MG63 (cell line): Measurements from ENCODE around the gene KRT80. TPM values are rescaled to one million over a fixed set of nuclear protein-coding genes. Genes with fewer than 3 reads are reported as not detected.

ENCODE experiments used
- DNase-seq: peaks from one replicate; pipeline ENCODE4 v3.0.0-alpha.2; 2020
- H3K27me3 ChIP-seq: fragments of 250-450 bp; sonication (Bioruptor Pico); 2 replicates; pipeline ENCODE4 v1.5.1; 2020; ENCODE audit warnings: mild to moderate bottlenecking, moderate library complexity
- H3K36me3 ChIP-seq: fragments of 250-450 bp; sonication (Bioruptor Pico); 2 replicates; pipeline ENCODE4 v1.5.1; 2020; ENCODE audit warnings: mild to moderate bottlenecking, moderate library complexity
- H3K4me3 ChIP-seq: fragments of 250-450 bp; sonication (Bioruptor Pico); 2 replicates; pipeline ENCODE4 v1.5.1; 2020; ENCODE audit warnings: mild to moderate bottlenecking, moderate library complexity
- H3K9me3 ChIP-seq: fragments of 250-450 bp; sonication (Bioruptor Pico); 2 replicates; pipeline ENCODE4 v1.5.1; 2020; ENCODE audit warnings: mild to moderate bottlenecking, moderate library complexity
- total RNA-seq: library from RNA; depleted of rRNA; stranded (reverse); fragments of >200 nt; shearing (Covaris generic); gene quantifications from 2 replicates; pipeline ENCODE4 v1.2.3, GENCODE V29; 2014; ENCODE audit warnings: low replicate concordance

The KRT80 gene
- total RNA-seq, 1 experiment from 2014 or later, result 18.2 TPM

- Histone ChIP-seq H3K36me3 (no peaks in the 10 kb centered on the region), H3K27me3 (no peaks in the 10 kb centered on the region), H3K4me3 (no peak overlapping the region), H3K9me3 (no peaks in the 10 kb centered on the region)
- no peak for DNase-seq
These were observed 31.6 kb downstream of the KRT80 start for GRCh38 chr12:52160200-52160599.

- no peaks in the 10 kb centered on the region for H3K36me3 ChIP-seq
- no peak for DNase-seq
- no peaks in the 10 kb centered on the region for H3K9me3 ChIP-seq
- no peak overlapping the region for H3K4me3 ChIP-seq
- no peaks in the 10 kb centered on the region for H3K27me3 ChIP-seq
These were observed 34.2 kb downstream of the KRT80 start for GRCh38 chr12:52157566-52158150.

- peak; percentile 63 for DNase-seq
- H3K36me3 ChIP-seq, result no peaks in the 10 kb centered on the region
- H3K27me3 ChIP-seq, result no peaks in the 10 kb centered on the region
- no peak overlapping the region for H3K4me3 ChIP-seq
- H3K9me3 ChIP-seq, result no peaks in the 10 kb centered on the region
These were observed 34.9 kb downstream of the KRT80 start for GRCh38 chr12:52156757-52157565.

- Histone ChIP-seq H3K27me3 (no peaks in the 10 kb centered on the region), H3K4me3 (no peak overlapping the region), H3K9me3 (no peaks in the 10 kb centered on the region), H3K36me3 (no peaks in the 10 kb centered on the region)
- DNase-seq, result no peak
These were observed 35.5 kb downstream of the KRT80 start for GRCh38 chr12:52156311-52156710.

DNA sequence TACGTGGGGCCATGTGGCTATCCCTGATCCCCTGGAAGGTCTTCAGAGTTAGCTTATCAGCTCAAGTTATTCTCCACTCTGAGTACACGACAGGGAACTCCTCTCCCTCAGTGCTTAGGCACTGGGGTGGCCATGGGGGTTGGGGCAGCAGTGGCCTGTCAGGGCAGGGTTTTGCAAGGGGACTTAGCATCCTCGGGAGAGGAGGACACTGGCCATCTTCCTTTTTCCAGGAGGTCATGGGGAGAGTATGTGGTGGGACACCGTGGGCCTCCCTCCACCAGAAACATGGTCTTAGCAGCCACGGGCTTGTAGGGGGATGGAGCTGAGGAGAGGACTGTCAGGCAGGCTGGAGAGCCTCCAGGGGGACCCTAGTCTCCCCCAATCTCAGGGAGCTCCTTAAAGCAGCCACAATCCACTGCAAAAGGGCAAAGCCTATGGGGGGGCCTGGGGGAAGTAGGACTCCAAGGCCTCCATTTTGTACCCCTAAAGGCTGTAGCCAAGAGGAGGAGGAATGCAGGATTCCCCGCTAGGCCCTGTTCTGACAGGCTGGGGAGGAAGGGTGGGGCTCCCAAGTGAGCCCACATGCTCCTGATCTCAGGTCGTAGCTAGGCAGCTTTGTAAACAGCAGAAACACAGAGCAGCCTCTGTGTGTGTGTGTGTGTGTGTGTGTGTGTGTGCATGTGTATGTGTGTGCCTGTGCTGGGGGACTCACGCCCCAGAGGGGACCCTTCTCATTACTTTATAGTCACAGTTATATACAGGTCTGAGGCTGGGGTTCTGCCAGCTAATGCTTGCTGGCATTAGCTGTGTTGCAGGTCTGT, 36.6 kb downstream of the KRT80 start:
- Histone ChIP-seq H3K4me3 (no peak overlapping the region), H3K36me3 (no peaks in the 10 kb centered on the region), H3K9me3 (no peaks in the 10 kb centered on the region), H3K27me3 (no peaks in the 10 kb centered on the region)
- DNase-seq, result no peak

DNA sequence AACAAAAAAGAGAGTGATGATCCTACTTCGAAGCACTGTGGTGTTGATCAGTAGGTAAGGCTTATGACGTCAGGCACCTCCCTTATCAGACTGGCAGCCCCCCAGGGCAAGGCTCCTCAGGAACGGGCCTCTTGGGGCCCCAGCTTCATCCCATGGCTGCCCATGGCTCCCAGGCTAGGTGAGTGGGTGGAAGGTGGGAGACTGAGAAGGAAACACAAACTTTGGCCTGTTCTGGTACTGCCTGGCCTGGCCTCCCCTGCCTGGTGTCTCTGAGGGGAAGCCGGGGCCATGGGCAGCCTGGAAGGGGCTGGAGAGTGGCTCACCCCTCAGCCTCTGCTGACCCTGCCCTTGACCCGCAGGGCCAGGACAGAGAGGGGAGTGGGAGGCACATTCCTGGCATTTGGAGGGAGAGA, 38.9 kb downstream of the KRT80 start:
- Histone ChIP-seq H3K4me3 (no peak overlapping the region), H3K27me3 (no peaks in the 10 kb centered on the region)

GRCh38 chr12:52151837-52152783, 39.7 kb downstream of the KRT80 start:
- H3K9me3 ChIP-seq, result no peaks in the 10 kb centered on the region
- peak; percentile 97 for DNase-seq
- no peaks in the 10 kb centered on the region for H3K27me3 ChIP-seq
- H3K4me3 ChIP-seq, result no peak overlapping the region
- H3K36me3 ChIP-seq, result no peaks in the 10 kb centered on the region

More for the DNA sequence above, 38.9 kb downstream of the KRT80 start:
- Histone ChIP-seq H3K36me3 (no peaks in the 10 kb centered on the region), H3K9me3 (no peaks in the 10 kb centered on the region)
- no peak for DNase-seq

- DNase-seq, result no peak
These were observed 40.5 kb downstream of the KRT80 start for GRCh38 chr12:52151153-52151836.

GRCh38 chr12:52149651-52150241, 42.1 kb downstream of the KRT80 start:
- no peaks in the 10 kb centered on the region for H3K36me3 ChIP-seq
- no peak overlapping the region for H3K4me3 ChIP-seq
- no peaks in the 10 kb centered on the region for H3K9me3 ChIP-seq
- peak; percentile 84 for DNase-seq
- H3K27me3 ChIP-seq, result no peaks in the 10 kb centered on the region

More at GRCh38 chr12:52151153-52151836, 40.5 kb downstream of the KRT80 start:
- no peaks in the 10 kb centered on the region for H3K9me3 ChIP-seq
- H3K27me3 ChIP-seq, result no peaks in the 10 kb centered on the region
- no peaks in the 10 kb centered on the region for H3K36me3 ChIP-seq
- no peak overlapping the region for H3K4me3 ChIP-seq

DNA sequence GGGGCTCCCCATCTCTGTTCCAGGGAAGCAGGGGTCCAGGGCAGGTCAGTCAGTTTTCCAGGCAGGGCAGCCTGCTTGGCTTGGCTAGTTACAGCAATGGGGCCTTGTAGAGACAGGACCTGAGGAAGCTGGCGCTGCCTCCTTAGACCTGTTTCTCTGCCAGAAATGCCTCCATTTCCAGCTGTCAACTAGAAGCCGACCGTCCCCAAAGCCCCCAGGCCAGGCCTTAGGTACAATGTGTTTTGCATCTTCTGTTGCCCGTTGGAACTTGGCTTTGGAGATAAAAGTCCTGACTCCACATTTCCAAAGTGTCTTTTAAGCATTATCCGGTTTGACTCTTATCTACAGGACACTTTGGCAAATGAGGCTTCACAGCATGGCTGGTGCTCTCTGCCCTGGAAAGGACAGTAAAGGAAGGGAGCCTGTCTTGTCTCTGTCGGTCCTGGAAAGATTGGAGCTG, 42.6 kb downstream of the KRT80 start:
- DNase-seq, result no peak
- Histone ChIP-seq H3K36me3 (no peaks in the 10 kb centered on the region), H3K4me3 (no peak overlapping the region), H3K27me3 (no peaks in the 10 kb centered on the region), H3K9me3 (no peaks in the 10 kb centered on the region)

DNA sequence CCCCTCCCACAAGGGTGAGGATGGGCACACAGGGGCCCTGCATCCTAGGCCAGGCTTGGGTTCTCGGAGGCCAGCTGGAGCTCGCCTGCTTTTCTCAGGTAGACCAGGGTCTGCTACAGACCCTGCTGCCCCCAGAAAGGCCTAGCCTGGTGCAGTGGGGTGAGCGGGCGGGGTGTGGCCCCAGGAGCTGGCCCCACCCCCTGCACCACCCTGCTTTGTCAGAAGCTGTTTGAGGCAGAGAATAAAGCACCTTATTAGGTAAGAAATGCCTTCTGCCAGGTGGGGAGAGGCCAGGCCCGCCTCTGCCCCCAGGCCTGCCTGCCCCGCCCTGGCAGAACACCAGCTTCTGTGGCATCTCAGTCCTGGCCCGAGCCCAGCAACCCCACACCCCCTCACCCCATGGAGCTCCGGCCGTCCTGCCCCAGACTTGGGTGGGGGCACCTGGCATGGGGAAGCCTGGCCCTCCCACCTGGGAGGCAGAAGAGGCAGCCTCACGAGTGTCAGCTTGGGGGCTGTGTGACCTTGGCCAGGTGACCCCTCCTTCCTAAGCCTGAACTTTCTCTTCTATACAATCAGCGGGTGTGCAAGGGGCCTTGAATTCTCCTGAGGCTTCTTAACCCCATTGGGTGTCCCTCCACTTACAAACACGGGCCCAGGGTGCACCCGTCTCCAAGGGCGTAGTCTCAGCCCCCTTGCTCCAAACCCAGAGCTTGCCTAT, 43.2 kb downstream of the KRT80 start:
- Histone ChIP-seq H3K9me3 (no peaks in the 10 kb centered on the region), H3K36me3 (no peaks in the 10 kb centered on the region), H3K27me3 (no peaks in the 10 kb centered on the region)

GRCh38 chr12:52147964-52148463, 43.8 kb downstream of the KRT80 start:
- no peaks in the 10 kb centered on the region for H3K27me3 ChIP-seq
- H3K4me3 ChIP-seq, result no peak overlapping the region
- no peaks in the 10 kb centered on the region for H3K9me3 ChIP-seq
- H3K36me3 ChIP-seq, result no peaks in the 10 kb centered on the region
- DNase-seq, result no peak

More for the DNA sequence above, 43.2 kb downstream of the KRT80 start:
- peak; percentile 68 for DNase-seq
- H3K4me3 ChIP-seq, result no peak overlapping the region

- peak; percentile 99 for DNase-seq
- Histone ChIP-seq H3K4me3 (no peak overlapping the region), H3K9me3 (no peaks in the 10 kb centered on the region), H3K27me3 (no peaks in the 10 kb centered on the region), H3K36me3 (no peaks in the 10 kb centered on the region)
These were observed 44.3 kb downstream of the KRT80 start for GRCh38 chr12:52147367-52147963.

GRCh38 chr12:52146822-52147366, 44.9 kb downstream of the KRT80 start:
- Histone ChIP-seq H3K36me3 (no peaks in the 10 kb centered on the region), H3K27me3 (no peaks in the 10 kb centered on the region), H3K9me3 (no peaks in the 10 kb centered on the region), H3K4me3 (no peak overlapping the region)
- DNase-seq, result no peak
